RCC 7860 (cell line): ENCODE measurements around the gene SLC30A4.
"Not testable (repeated sequence)": the region's sequence is repeated elsewhere in the genome, so short reads cannot be mapped to it uniquely, and the experiment has no call there.

Experiments used
- DNase-seq: peaks from one replicate; pipeline ENCODE4 v3.0.0-alpha.2; 2015; ENCODE audit warnings: low spot score
- FAIRE-seq: peaks from 2 replicates; lab custom pipeline; 2012; peaks lifted over from hg19 to GRCh38; lab: Jason Lieb, UNC

Gene SLC30A4

GRCh38 chr15:45510758-45511280 lies 11.7 kb downstream of the SLC30A4 start:
- DNase-seq: no peak
- no peak for FAIRE-seq

- DNase-seq, FAIRE-seq: not testable (repeated sequence)
Observed at GRCh38 chr15:45507143-45507542, 15.4 kb downstream of the SLC30A4 start.

GRCh38 chr15:45499426-45499825 lies 23.1 kb downstream of the SLC30A4 start:
- FAIRE-seq (no peak), DNase-seq (no peak)

GRCh38 chr15:45498701-45499100 lies 23.9 kb downstream of the SLC30A4 start:
- FAIRE-seq (no peak), DNase-seq (no peak)

- FAIRE-seq (no peak), DNase-seq (no peak)
Observed at GRCh38 chr15:45497261-45497660, 25.3 kb downstream of the SLC30A4 start.

- FAIRE-seq: no peak
Observed at GRCh38 chr15:45496658-45497057, 25.9 kb downstream of the SLC30A4 start.

GRCh38 chr15:45495588-45495987 lies 27.0 kb downstream of the SLC30A4 start:
- DNase-seq (no peak), FAIRE-seq (no peak)

More at GRCh38 chr15:45496658-45497057, 25.9 kb downstream of the SLC30A4 start:
- DNase-seq: no peak

- no peak for DNase-seq
Observed at GRCh38 chr15:45489690-45490238, 32.8 kb downstream of the SLC30A4 start.

GRCh38 chr15:45486317-45486716 lies 36.2 kb downstream of the SLC30A4 start:
- FAIRE-seq: no peak
- no peak for DNase-seq

More at GRCh38 chr15:45489690-45490238, 32.8 kb downstream of the SLC30A4 start:
- FAIRE-seq: no peak

GRCh38 chr15:45481135-45481534 lies 41.4 kb downstream of the SLC30A4 start:
- DNase-seq (no peak), FAIRE-seq (no peak)

- FAIRE-seq (no peak), DNase-seq (no peak)
Observed at GRCh38 chr15:45476410-45476809, 46.1 kb downstream of the SLC30A4 start.

- FAIRE-seq (no peak), DNase-seq (no peak)
Observed at GRCh38 chr15:45474799-45475198, 47.8 kb downstream of the SLC30A4 start.

GRCh38 chr15:45473068-45473467 lies 49.5 kb downstream of the SLC30A4 start:
- FAIRE-seq (no peak), DNase-seq (no peak)

GRCh38 chr15:45471151-45471550 lies 51.4 kb downstream of the SLC30A4 start:
- no peak for FAIRE-seq
- no peak for DNase-seq

- DNase-seq (no peak), FAIRE-seq (no peak)
Observed at GRCh38 chr15:45469441-45469840, 53.1 kb downstream of the SLC30A4 start.

GRCh38 chr15:45469027-45469426 lies 53.5 kb downstream of the SLC30A4 start:
- DNase-seq (no peak), FAIRE-seq (no peak)

GRCh38 chr15:45468294-45468693 lies 54.3 kb downstream of the SLC30A4 start:
- FAIRE-seq (no peak), DNase-seq (no peak)

- DNase-seq (peak; percentile 16), FAIRE-seq (peak; percentile 56)
Observed at GRCh38 chr15:45458746-45459403, 63.7 kb downstream of the SLC30A4 start.

- DNase-seq (peak; percentile 67), FAIRE-seq (peak; percentile 67)
Observed at GRCh38 chr15:45457641-45458539, 64.7 kb downstream of the SLC30A4 start.

GRCh38 chr15:45457220-45457619 lies 65.3 kb downstream of the SLC30A4 start:
- DNase-seq (no peak), FAIRE-seq (no peak)
